Measurements from ENCODE around the gene TMEM191B.
"Not testable (repeated sequence)": the region's sequence is repeated elsewhere in the genome, so short reads cannot be mapped to it uniquely, and the experiment has no call there.

- TF ChIP-seq ZNF8 (CRISPR knock-in tag; IDR thresholded peaks at IDR 0.05); ZNF565 (CRISPR knock-in tag; conservative IDR thresholded peaks at IDR 0.05; ENCODE audit: low read depth); TSHZ2 (CRISPR knock-in tag; IDR thresholded peaks at IDR 0.05); TOX (CRISPR knock-in tag; IDR thresholded peaks at IDR 0.05; ENCODE audit: borderline replicate concordance); OSR1 (CRISPR knock-in tag; IDR thresholded peaks at IDR 0.05); RARB (CRISPR knock-in tag; IDR thresholded peaks at IDR 0.05): not testable (repeated sequence)
- TF ChIP-seq, protein P1, sequence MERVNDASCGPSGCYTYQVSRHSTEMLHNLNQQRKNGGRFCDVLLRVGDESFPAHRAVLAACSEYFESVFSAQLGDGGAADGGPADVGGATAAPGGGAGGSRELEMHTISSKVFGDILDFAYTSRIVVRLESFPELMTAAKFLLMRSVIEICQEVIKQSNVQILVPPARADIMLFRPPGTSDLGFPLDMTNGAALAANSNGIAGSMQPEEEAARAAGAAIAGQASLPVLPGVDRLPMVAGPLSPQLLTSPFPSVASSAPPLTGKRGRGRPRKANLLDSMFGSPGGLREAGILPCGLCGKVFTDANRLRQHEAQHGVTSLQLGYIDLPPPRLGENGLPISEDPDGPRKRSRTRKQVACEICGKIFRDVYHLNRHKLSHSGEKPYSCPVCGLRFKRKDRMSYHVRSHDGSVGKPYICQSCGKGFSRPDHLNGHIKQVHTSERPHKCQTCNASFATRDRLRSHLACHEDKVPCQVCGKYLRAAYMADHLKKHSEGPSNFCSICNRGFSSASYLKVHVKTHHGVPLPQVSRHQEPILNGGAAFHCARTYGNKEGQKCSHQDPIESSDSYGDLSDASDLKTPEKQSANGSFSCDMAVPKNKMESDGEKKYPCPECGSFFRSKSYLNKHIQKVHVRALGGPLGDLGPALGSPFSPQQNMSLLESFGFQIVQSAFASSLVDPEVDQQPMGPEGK (CRISPR knock-in tag; IDR thresholded peaks at IDR 0.05; ENCODE audit: borderline replicate concordance): not testable (repeated sequence)
Observed at GRCh38 chr22:18539994-18540393, 12.4 kb downstream of the TMEM191B start.

All from SK-N-SH treated with all-trans-retinoic acid at 6 μM for 48 hours (cell line).